Lung (tissue), 12 donors: ENCODE results near the gene SHISA5. TPM values are rescaled to one million over a fixed set of nuclear protein-coding genes. Genes with fewer than 3 reads are reported as not detected.
"Not testable (repeated sequence)": the region's sequence is repeated elsewhere in the genome, so short reads cannot be mapped to it uniquely, and the experiment has no call there.

ENCODE experiments used
- ATAC-seq: fragments of 200-7000 bp; cut with Tn5 transposase; one replicate; pipeline ENCODE4 v1.9.1; 2020; ENCODE audit warnings: moderate number of reproducible peaks; ENCODE audit not compliant: insufficient read depth, low FRiP score
- DNase-seq, 3 donors: peaks; one replicate each; pipeline ENCODE4 v3.0.0-alpha.2; 2013 to 2017
- H3K27ac ChIP-seq, 2 donors: one replicate each; pipeline ENCODE4 v1.5.1; 2013; ENCODE audit warnings: mild to moderate bottlenecking in 2 of 2, moderate library complexity in 2 of 2, control low read depth in 1 of 2, inconsistent platforms in 1 of 2, low read depth in 1 of 2, low read length in 1 of 2
- H3K27me3 ChIP-seq, 3 donors: one replicate each; pipeline ENCODE4 v1.5.1; 2013; ENCODE audit warnings: low read length in 2 of 3; ENCODE audit not compliant: control insufficient read depth in 3 of 3, insufficient read depth in 3 of 3
- H3K36me3 ChIP-seq, 4 donors: one replicate each; pipeline ENCODE4 v1.5.1; 2013; ENCODE audit warnings: low read length in 4 of 4, mild to moderate bottlenecking in 1 of 4, moderate library complexity in 1 of 4; ENCODE audit not compliant: control insufficient read depth in 4 of 4, insufficient read depth in 4 of 4
- H3K4me1 ChIP-seq, 5 donors: one replicate each; pipeline ENCODE4 v1.5.1; 2013; ENCODE audit warnings: low read length in 5 of 5, mild to moderate bottlenecking in 2 of 5, moderate library complexity in 1 of 5; ENCODE audit not compliant: control insufficient read depth in 5 of 5, insufficient read depth in 5 of 5
- H3K4me3 ChIP-seq: one replicate; pipeline ENCODE4 v1.5.1; 2013; ENCODE audit warnings: mild to moderate bottlenecking, control low read depth, moderate library complexity
- H3K9ac ChIP-seq, 2 donors: one replicate each; pipeline ENCODE4 v1.5.1; 2013; ENCODE audit warnings: low read length in 2 of 2, control low read depth in 1 of 2; ENCODE audit not compliant: insufficient read depth in 1 of 2
- H3K9me3 ChIP-seq, 4 donors: one replicate each; pipeline ENCODE4 v1.5.1; 2013; ENCODE audit warnings: low read length in 3 of 4, mild to moderate bottlenecking in 1 of 4, moderate library complexity in 1 of 4; ENCODE audit not compliant: control insufficient read depth in 4 of 4, insufficient read depth in 3 of 4
- CTCF ChIP-seq: IDR thresholded peaks from 2 replicates; pipeline ENCODE4 v1.5.1; 2012; ENCODE audit warnings: mild to moderate bottlenecking; ENCODE audit errors: control extremely low read depth, extremely low read depth
- WGBS, 2 donors: extraction: QIAGEN DNeasy Blood & Tissue Kit; methylation state at CpG; one replicate each; pipeline ENCODE4 v1.1.7; 2013; 5-methylcytosine and 5-hydroxymethylcytosine counted together
- polyA plus RNA-seq, 2 donors: library from polyadenylated mRNA; stranded (reverse); fragments of 200-250 nt; gene quantifications; one replicate each; pipeline ENCODE4 v1.2.1, GENCODE V29; 2013
- total RNA-seq, 2 donors: library from RNA; depleted of rRNA in 1 of 2; stranded (reverse); fragments of >200 nt in 1 of 2; gene quantifications; one replicate each; pipeline ENCODE4 v1.2.1, GENCODE V29; 2014 to 2021
- donor health status: control.
- donor health status: control.
- donor health status: Bipolar disorder and iron deficiency.
- donor health status: healthy.
- donor health status: DM: yes; HTN: yes; CAD: no.

SHISA5 gene
- total and polyA plus RNA-seq, 4 donors = 70.5 to 184 (median 131) TPM

DNA sequence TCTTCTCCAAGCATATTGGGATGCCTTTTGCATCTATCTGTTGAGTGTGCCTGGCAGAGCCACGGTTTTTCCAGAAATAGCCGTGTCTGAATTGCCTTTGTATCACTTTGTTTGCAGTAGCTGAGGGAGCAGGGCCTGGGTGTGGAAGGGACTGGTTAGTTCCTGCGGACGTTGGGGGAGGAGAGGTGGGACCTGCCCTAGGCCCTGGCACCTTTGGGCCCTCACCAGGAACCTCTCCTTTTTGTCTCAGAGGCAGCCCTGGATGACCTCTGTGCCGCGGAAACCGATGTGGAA lies 38.8 kb downstream of the SHISA5 start:
- DNase-seq (no peak), ATAC-seq (no peak)
- H3K36me3 ChIP-seq = peaks cover 3 to 34% (median 22%) of the 10 kb centered on the region in 4 donors
- H3K9me3 ChIP-seq = no peaks in the 10 kb centered on the region
- peaks cover 0 to 32% (median 18%) of the 10 kb centered on the region in 5 donors for H3K4me1 ChIP-seq
- no peak for TF ChIP-seq CTCF
- peak overlapping the region; percentile 65 to 92 for H3K27ac ChIP-seq
- no peaks in the 10 kb centered on the region for H3K27me3 ChIP-seq
- H3K9ac ChIP-seq = peak overlapping the region in 1 of 2 donors; percentile 51
- WGBS, 2 donors = 21 to 45% methylated on average over 7 of the region's 7 CpGs
- H3K4me3 ChIP-seq = no peak overlapping the region

DNA sequence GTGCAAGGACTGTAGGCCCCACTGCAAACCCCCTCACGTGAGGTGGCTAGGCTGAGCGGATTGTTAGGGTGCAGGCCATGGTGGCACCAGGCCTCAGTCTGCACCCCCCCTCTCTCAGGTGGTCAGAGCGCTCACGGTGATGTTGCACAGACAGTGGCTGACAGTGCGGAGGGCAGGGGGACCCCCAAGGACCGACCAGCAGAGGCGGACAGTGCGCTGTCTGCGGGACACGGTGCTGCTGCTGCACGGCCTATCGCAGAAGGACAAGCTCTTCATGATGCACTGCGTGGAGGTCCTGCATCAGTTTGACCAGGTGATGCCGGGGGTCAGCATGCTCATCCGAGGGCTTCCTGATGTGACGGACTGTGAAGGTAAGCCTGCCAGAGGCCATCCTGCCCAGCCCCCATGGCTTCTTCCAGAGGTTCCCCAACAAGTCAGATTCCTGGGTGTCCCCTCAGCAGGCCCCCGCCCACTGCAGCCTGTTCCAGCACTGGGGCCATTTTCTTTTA lies 39.2 kb downstream of the SHISA5 start:
- peak overlapping the region; percentile 65 to 92 for H3K27ac ChIP-seq
- no peak for TF ChIP-seq CTCF
- no peak for ATAC-seq
- no peak overlapping the region for H3K9ac ChIP-seq
- no peak overlapping the region for H3K4me3 ChIP-seq
- WGBS, 2 donors = 95 to 96% methylated on average over 17 of the region's 17 CpGs
- H3K27me3 ChIP-seq = no peaks in the 10 kb centered on the region
- H3K4me1 ChIP-seq = peaks cover 0 to 29% (median 18%) of the 10 kb centered on the region in 5 donors
- H3K9me3 ChIP-seq = no peaks in the 10 kb centered on the region
- H3K36me3 ChIP-seq = peaks cover 3 to 35% (median 21%) of the 10 kb centered on the region in 4 donors
- DNase-seq = no peak

GRCh38 chr3:48463703-48464102 lies 40.3 kb downstream of the SHISA5 start:
- Histone ChIP-seq H3K27ac (peak overlapping the region in 1 of 2 donors; percentile 48), H3K36me3 (peaks cover 13 to 35% (median 24%) of the 10 kb centered on the region in 4 donors), H3K4me3 (no peak overlapping the region), H3K9ac (no peak overlapping the region), H3K4me1 (peaks cover 0 to 27% (median 18%) of the 10 kb centered on the region in 5 donors), H3K27me3 (no peaks in the 10 kb centered on the region), H3K9me3 (no peaks in the 10 kb centered on the region)
- no peak for DNase-seq
- TF ChIP-seq CTCF = no peak
- no peak for ATAC-seq
- 80 to 94% methylated on average over 9 of the region's 9 CpGs for WGBS, 2 donors

DNA sequence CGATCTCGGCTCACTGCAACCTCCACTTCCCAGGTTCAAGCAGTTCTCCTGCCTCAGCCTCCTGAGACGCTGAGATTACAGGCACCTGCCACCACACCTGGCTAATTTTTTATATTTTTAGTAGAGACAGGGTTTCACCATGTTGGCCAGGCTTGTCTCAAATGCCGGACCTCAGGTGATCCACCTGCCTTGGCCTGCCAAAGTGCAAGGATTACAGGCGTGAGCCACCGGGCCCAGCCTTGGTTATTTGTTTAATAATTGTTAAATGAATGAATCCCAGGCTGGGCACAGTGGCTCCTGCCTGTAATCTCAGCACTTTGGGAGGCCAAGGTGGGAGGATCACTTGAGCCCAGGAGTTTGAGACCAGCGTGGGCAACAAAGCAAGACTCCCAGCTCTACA lies 42.2 kb downstream of the SHISA5 start:
- H3K4me3 ChIP-seq, H3K27me3 ChIP-seq, ATAC-seq, H3K9ac ChIP-seq, H3K9me3 ChIP-seq, DNase-seq, H3K27ac ChIP-seq: not testable (repeated sequence)
- WGBS, 2 donors = 93% methylated on average over 7 of the region's 7 CpGs
- Histone ChIP-seq H3K4me1 (peaks cover 0 to 18% (median 2%) of the 10 kb centered on the region in 5 donors), H3K36me3 (peaks cover 10 to 28% (median 20%) of the 10 kb centered on the region in 4 donors)
